RPMI7951 (cell line): Measurements from ENCODE around the gene CRB3. TPM values are rescaled to one million over a fixed set of nuclear protein-coding genes. Genes with fewer than 3 reads are reported as not detected.

Experiments
- total RNA-seq: library from RNA; depleted of rRNA; stranded (reverse); fragments of >200 nt; shearing (Covaris generic); gene quantifications from 2 replicates; pipeline ENCODE4 v1.2.3, GENCODE V29; 2014; rRNA removed

CRB3 gene
- total RNA-seq, 1 experiment from 2014 or later, result not detected

Other genes starting within 250 kb of the CRB3 start
- 7.8 and 8.8 TPM in 2 replicates for gene MLLT1, start 184.3 kb upstream of the CRB3 start, total RNA-seq
- gene ACER1, start 130.7 kb upstream of the CRB3 start, total RNA-seq, result not detected in 2 replicates
- gene CLPP, start 102.7 kb upstream of the CRB3 start, total RNA-seq, result 111 and 175 TPM in 2 replicates
- gene ALKBH7, start 91.5 kb upstream of the CRB3 start, total RNA-seq, result 51.8 and 57.9 TPM in 2 replicates
- gene PSPN, start 88.3 kb upstream of the CRB3 start, total RNA-seq, result 0.84 and 1.4 TPM in 2 replicates
- gene GTF2F1, start 71.1 kb upstream of the CRB3 start, total RNA-seq, result 33.8 and 38.4 TPM in 2 replicates
- gene KHSRP, start 39.5 kb upstream of the CRB3 start, total RNA-seq, result 43.1 and 54.0 TPM in 2 replicates
- not detected in 2 replicates for gene SLC25A41, start 30.5 kb upstream of the CRB3 start, total RNA-seq
- 17.5 and 20.7 TPM in 2 replicates for gene SLC25A23, start 4.5 kb upstream of the CRB3 start, total RNA-seq
- not detected in 2 replicates for gene DENND1C, start 17.5 kb downstream of the CRB3 start, total RNA-seq
- gene TUBB4A, start 38.0 kb downstream of the CRB3 start, total RNA-seq, result 0.20 TPM in 1 of 2 replicates, not detected in the other
- gene TNFSF9, start 66.8 kb downstream of the CRB3 start, total RNA-seq, result 0.29 and 0.96 TPM in 2 replicates
- gene CD70, start 126.9 kb downstream of the CRB3 start, total RNA-seq, result 0.39 and 1.2 TPM in 2 replicates
- gene TNFSF14, start 205.9 kb downstream of the CRB3 start, total RNA-seq, result not detected in 2 replicates